Measurements from ENCODE around the gene WDR7. TPM values are rescaled to one million over a fixed set of nuclear protein-coding genes. Genes with fewer than 3 reads are reported as not detected.

Gene WDR7
- polyA plus RNA-seq, 2 of the 4 experiments (the other 2 are of a cell fraction) = 4.2 to 7.0 TPM

- ChIA-PET POLR2A (no interaction called here), CTCF (interaction anchor here (0.7 to 1.0 kb wide), 3 partner anchors 13 to 796 kb away, joined by 3 read pairs; no protein-coding TSS in a partner anchor)
- ATAC-seq (no peak), FAIRE-seq (no peak), DNase-seq (ENCODE audit: low read depth in 1 of 2, low spot score in 1 of 2) (peak in 1 of 2 experiments; percentile 9)
- H3K9me3 ChIP-seq = no peaks in the 10 kb centered on the region
- 18% methylated on average over 5 of the region's 5 CpGs for WGBS (ENCODE audit: missing lambda C conversion rate)
- H3K4me2 ChIP-seq = no peak overlapping the region
- peaks cover 2% of the 10 kb centered on the region; the same call in 1 of the 3 replicates for H3K4me1 ChIP-seq
- H3K4me3 ChIP-seq = no peak overlapping the region
- TF ChIP-seq RCOR1 (IDR thresholded peaks at IDR 0.05; ENCODE audit: low read depth, low read length) = no peak
- TF ChIP-seq RAD21 (conservative IDR thresholded peaks at IDR 0.05 in 1 of 2, IDR thresholded peaks at IDR 0.05 in 1 of 2) = 0 out of 5 replicates have a peak, but pooled peaks of 1 of the 2 experiments have one; percentile 4
- peak; percentile 58 for TF ChIP-seq CTCF (IDR thresholded peaks at IDR 0.05)
- no peak for TF ChIP-seq CBX8 (IDR thresholded peaks at IDR 0.05)
- TF ChIP-seq NFE2L2 (conservative IDR thresholded peaks at IDR 0.05; ENCODE audit: low read length) = no peak
- TF ChIP-seq EP300 (IDR thresholded peaks at IDR 0.05) = no peak
- no peak overlapping the region for H3K27ac ChIP-seq
Observed at GRCh38 chr18:56645415-56646016, 5.6 kb upstream of the WDR7 start.

DNA sequence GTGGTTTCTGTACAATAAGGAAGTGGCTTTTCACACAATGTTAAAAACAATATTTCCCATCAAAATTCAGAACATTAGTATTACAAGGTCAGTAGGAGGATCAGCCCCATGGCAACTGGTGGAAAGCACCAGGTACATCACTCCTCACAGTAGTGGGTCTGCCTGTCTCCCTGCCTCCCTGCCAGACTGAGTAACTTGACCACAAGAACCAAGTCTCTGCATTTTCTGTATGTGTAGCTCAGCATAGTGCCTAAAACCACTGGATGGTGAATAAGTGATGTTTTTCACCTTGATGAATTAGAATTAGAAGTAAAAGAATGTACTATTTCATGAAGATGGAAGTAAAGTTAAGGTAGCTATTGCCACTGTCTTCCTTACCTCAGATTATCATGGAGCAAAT is 4.1 kb upstream of the WDR7 start:
- Histone ChIP-seq H3K4me2 (no peak overlapping the region), H3K4me1 (peaks cover 3% of the 10 kb centered on the region; the same call in 1 of the 3 replicates), H3K9me3 (no peaks in the 10 kb centered on the region), H3K4me3 (no peak overlapping the region), H3K27ac (no peak overlapping the region)
- no peak for FAIRE-seq
- no peak for ATAC-seq
- no peak for DNase-seq (ENCODE audit: low read depth in 1 of 2, low spot score in 1 of 2)
- CTCF ChIA-PET = no interaction called here
- TF ChIP-seq CBX2 (IDR thresholded peaks at IDR 0.05; ENCODE audit: borderline replicate concordance, low read depth) = no peak
- TF ChIP-seq, protein P1, sequence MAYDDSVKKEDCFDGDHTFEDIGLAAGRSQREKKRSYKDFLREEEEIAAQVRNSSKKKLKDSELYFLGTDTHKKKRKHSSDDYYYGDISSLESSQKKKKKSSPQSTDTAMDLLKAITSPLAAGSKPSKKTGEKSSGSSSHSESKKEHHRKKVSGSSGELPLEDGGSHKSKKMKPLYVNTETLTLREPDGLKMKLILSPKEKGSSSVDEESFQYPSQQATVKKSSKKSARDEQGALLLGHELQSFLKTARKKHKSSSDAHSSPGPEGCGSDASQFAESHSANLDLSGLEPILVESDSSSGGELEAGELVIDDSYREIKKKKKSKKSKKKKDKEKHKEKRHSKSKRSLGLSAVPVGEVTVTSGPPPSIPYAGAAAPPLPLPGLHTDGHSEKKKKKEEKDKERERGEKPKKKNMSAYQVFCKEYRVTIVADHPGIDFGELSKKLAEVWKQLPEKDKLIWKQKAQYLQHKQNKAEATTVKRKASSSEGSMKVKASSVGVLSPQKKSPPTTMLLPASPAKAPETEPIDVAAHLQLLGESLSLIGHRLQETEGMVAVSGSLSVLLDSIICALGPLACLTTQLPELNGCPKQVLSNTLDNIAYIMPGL (CRISPR knock-in tag; IDR thresholded peaks at IDR 0.05; ENCODE audit: borderline replicate concordance) = no peak
- no peak for TF ChIP-seq RAD21 (conservative IDR thresholded peaks at IDR 0.05 in 1 of 2, IDR thresholded peaks at IDR 0.05 in 1 of 2)
- TF ChIP-seq, protein P2, sequence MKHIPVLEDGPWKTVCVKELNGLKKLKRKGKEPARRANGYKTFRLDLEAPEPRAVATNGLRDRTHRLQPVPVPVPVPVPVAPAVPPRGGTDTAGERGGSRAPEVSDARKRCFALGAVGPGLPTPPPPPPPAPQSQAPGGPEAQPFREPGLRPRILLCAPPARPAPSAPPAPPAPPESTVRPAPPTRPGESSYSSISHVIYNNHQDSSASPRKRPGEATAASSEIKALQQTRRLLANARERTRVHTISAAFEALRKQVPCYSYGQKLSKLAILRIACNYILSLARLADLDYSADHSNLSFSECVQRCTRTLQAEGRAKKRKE (CRISPR knock-in tag; IDR thresholded peaks at IDR 0.05; ENCODE audit: low read depth) = no peak
- TF ChIP-seq ZSCAN20 (CRISPR knock-in tag; IDR thresholded peaks at IDR 0.05) = no peak
- TF ChIP-seq, protein P3, sequence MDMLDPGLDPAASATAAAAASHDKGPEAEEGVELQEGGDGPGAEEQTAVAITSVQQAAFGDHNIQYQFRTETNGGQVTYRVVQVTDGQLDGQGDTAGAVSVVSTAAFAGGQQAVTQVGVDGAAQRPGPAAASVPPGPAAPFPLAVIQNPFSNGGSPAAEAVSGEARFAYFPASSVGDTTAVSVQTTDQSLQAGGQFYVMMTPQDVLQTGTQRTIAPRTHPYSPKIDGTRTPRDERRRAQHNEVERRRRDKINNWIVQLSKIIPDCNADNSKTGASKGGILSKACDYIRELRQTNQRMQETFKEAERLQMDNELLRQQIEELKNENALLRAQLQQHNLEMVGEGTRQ (IDR thresholded peaks at IDR 0.05) = no peak
- no peak for TF ChIP-seq RNF2 (IDR thresholded peaks at IDR 0.05; ENCODE audit: borderline replicate concordance, low read depth)
- TF ChIP-seq, protein P4, sequence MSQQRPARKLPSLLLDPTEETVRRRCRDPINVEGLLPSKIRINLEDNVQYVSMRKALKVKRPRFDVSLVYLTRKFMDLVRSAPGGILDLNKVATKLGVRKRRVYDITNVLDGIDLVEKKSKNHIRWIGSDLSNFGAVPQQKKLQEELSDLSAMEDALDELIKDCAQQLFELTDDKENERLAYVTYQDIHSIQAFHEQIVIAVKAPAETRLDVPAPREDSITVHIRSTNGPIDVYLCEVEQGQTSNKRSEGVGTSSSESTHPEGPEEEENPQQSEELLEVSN (IDR thresholded peaks at IDR 0.05; ENCODE audit: borderline replicate concordance, low read depth) = no peak
- no peak for TF ChIP-seq CHD4 (IDR thresholded peaks at IDR 0.05; ENCODE audit: borderline replicate concordance)
- TF ChIP-seq JUNB (IDR thresholded peaks at IDR 0.05) = no peak
- TF ChIP-seq, protein P5, sequence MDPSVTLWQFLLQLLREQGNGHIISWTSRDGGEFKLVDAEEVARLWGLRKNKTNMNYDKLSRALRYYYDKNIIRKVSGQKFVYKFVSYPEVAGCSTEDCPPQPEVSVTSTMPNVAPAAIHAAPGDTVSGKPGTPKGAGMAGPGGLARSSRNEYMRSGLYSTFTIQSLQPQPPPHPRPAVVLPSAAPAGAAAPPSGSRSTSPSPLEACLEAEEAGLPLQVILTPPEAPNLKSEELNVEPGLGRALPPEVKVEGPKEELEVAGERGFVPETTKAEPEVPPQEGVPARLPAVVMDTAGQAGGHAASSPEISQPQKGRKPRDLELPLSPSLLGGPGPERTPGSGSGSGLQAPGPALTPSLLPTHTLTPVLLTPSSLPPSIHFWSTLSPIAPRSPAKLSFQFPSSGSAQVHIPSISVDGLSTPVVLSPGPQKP (IDR thresholded peaks at IDR 0.05; ENCODE audit: low read depth, low read length) = no peak
- TF ChIP-seq FOSL2 (IDR thresholded peaks at IDR 0.05) = no peak
- no peak for TF ChIP-seq FOSL2 (CRISPR knock-in tag; IDR thresholded peaks at IDR 0.05)
- no peak for TF ChIP-seq HDAC2 (IDR thresholded peaks at IDR 0.05)
- POLR2A ChIA-PET = no interaction called here

Measured in A549 (cell line).